ENCODE measurements around the gene FDXR. TPM values are rescaled to one million over a fixed set of nuclear protein-coding genes. Genes with fewer than 3 reads are reported as not detected.

The FDXR gene
- total and polyA plus RNA-seq, 9 donors: 11.1 to 50.8 (median 40.1) TPM

DNA sequence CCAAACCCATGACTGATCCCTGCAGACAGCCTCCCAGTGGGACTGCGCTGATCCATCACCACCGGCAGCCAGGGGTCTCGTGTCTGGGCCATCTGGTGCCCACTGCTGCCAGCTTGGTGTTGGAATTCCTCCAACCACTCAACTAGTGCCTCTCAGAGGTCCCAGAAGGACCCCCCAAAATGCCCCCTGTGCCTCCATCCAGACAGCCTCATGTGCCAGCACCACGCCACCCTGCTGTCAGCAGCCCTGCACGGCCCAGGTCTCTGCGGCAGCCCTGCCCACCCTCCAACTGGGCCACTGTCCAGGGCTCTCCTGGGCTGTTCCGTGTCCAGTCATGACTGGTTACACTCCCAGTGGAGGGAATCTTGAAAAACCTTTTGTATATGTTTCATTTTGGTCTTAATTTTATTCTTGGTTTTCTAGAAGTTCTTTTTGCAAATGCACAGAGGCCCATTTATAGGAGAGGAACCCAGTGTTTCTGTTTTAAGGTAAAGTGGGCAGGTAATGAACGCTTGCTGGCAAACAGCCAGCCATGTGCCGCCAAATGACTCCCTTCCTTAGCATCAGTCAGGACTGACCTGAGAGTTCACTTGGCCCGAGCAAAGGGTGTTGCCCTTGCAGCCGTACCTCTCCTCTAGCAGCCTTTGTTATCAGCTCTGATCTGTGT is 47.7 kb downstream of the FDXR start:
- Histone ChIP-seq H3K9me3 (no peaks in the 10 kb centered on the region), H3K27ac (no peak overlapping the region), H3K4me3 (no peak overlapping the region), H3K4me1 (ENCODE audit: insufficient read depth) (no peaks in the 10 kb centered on the region), H3K36me3 (no peaks in the 10 kb centered on the region), H3K27me3 (no peaks in the 10 kb centered on the region)
- TF ChIP-seq POLR2A (IDR thresholded peaks at IDR 0.05) (no peak), EP300 (IDR thresholded peaks at IDR 0.05) (no peak)
- TF ChIP-seq, protein P1, sequence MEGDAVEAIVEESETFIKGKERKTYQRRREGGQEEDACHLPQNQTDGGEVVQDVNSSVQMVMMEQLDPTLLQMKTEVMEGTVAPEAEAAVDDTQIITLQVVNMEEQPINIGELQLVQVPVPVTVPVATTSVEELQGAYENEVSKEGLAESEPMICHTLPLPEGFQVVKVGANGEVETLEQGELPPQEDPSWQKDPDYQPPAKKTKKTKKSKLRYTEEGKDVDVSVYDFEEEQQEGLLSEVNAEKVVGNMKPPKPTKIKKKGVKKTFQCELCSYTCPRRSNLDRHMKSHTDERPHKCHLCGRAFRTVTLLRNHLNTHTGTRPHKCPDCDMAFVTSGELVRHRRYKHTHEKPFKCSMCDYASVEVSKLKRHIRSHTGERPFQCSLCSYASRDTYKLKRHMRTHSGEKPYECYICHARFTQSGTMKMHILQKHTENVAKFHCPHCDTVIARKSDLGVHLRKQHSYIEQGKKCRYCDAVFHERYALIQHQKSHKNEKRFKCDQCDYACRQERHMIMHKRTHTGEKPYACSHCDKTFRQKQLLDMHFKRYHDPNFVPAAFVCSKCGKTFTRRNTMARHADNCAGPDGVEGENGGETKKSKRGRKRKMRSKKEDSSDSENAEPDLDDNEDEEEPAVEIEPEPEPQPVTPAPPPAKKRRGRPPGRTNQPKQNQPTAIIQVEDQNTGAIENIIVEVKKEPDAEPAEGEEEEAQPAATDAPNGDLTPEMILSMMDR (IDR thresholded peaks at IDR 0.05): no peak
- intact Hi-C loops (cut with DNase I): no loop called here
- DNase-seq: no peak
- 77 to 82% (median 79%) methylated on average over 10 to 11 of the region's 11 CpGs for WGBS, 3 donors

DNA sequence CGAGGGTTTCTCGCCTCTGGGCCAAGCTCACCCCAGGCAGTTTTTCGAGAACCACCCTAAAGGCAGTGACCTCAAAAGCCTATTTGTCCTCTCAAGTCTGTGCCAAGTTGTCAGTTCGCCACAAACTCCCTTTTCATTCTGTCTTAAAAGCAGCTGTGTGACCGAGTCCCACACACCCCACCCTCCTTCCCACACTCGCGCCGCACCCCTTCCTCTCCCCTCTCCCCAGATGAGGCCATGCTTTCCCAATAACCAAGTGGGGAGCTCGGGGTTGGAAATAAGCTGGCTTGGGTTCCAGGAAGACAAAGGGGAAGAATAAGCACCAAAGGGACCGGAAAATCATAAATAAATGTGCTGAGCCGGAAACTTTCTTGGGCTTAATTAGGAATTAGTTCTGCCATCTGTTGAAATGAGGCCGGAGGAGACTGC is 49.8 kb downstream of the FDXR start:
- Histone ChIP-seq H3K27me3 (no peaks in the 10 kb centered on the region), H3K4me3 (no peak overlapping the region), H3K4me1 (ENCODE audit: insufficient read depth) (no peaks in the 10 kb centered on the region), H3K36me3 (no peaks in the 10 kb centered on the region), H3K9me3 (no peaks in the 10 kb centered on the region), H3K27ac (no peak overlapping the region)
- no peak for DNase-seq
- WGBS, 3 donors: 63 to 88% (median 73%) methylated on average over 12 of the region's 12 CpGs
- TF ChIP-seq POLR2A (IDR thresholded peaks at IDR 0.05) (no peak), EP300 (IDR thresholded peaks at IDR 0.05) (no peak)
- TF ChIP-seq, protein P1 (IDR thresholded peaks at IDR 0.05): no peak
- intact Hi-C loops (cut with DNase I): no loop called here

DNA sequence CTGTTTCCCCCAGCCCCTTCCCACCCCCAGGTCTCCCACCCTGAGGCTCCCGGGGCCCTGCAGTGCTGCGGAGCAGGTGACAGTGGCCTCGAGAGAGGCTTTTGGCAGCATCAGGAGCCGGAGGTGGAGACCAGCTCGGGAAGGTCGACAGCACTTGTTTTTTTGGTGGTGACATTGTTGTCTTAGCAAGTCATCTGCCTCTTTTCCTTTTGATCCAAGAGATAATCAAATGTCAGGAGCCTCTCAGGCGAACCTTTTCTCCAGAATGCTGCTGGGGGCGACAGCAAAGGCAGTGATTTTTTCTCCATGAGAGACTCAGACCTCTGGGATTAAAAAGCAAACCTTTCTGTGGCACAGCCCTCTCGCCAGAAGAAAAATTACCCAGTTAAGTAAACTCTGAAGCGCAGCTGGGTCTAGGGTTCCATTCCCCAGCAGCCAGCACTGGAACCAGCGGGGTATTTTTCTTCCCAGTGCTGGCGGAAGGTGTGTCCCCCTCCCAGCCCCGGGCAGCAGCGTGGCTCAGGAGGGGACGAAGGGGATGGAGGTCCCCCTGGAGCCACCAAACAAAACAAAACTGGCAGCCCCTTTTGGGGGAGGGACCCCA is 50.4 kb downstream of the FDXR start:
- no peaks in the 10 kb centered on the region for H3K9me3 ChIP-seq

DNA sequence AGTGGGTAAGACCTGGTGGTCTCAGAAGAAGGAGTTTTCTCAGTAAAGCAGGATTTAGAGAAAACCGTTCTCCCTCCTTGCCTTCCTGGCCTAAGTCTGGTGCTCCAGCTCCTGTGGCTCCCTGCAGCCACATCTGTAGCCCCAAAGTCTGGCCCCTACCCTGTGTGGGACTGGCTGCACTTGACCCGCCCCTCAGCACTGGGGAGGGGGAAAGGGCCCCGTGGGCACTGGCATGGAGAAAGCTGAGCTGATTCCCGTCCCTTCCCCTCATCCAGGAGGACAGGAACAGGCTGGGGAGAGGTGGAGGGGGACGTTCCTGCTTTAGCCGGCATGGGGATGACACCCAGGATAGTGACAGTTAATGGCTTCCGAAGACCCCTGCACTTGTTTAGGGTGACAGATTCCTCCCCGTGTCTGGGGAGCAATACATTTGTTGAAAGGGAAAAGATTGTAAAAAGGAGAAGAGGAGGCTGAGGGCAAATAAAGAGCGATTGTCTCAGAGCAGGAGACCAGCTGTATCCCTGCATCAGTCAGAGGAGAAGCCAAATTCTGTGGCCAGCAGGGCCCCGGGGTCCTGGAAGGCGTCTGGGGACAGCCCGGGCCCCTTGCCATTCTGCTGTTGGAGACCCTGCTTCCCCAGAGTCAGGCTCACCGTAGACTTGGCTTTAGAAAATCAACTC is 51.0 kb downstream of the FDXR start:
- no peaks in the 10 kb centered on the region for H3K36me3 ChIP-seq
- no peak for DNase-seq
- H3K9me3 ChIP-seq: no peaks in the 10 kb centered on the region
- no peaks in the 10 kb centered on the region for H3K27me3 ChIP-seq
- intact Hi-C loops (cut with DNase I): no loop called here
- 68 to 77% (median 74%) methylated on average over 13 of the region's 13 CpGs for WGBS, 3 donors
- H3K27ac ChIP-seq: no peak overlapping the region
- no peaks in the 10 kb centered on the region for H3K4me1 ChIP-seq (ENCODE audit: insufficient read depth)
- TF ChIP-seq, protein P1 (IDR thresholded peaks at IDR 0.05): no peak
- H3K4me3 ChIP-seq: no peak overlapping the region

More for the DNA sequence above, 50.4 kb downstream of the FDXR start:
- WGBS, 3 donors: 79 to 80% (median 79%) methylated on average over 15 of the region's 15 CpGs
- no peak overlapping the region for H3K27ac ChIP-seq
- no peak overlapping the region for H3K4me3 ChIP-seq
- DNase-seq: no peak
- intact Hi-C loops (cut with DNase I): no loop called here
- no peaks in the 10 kb centered on the region for H3K4me1 ChIP-seq (ENCODE audit: insufficient read depth)
- TF ChIP-seq EP300 (IDR thresholded peaks at IDR 0.05) (no peak), POLR2A (IDR thresholded peaks at IDR 0.05) (no peak)
- TF ChIP-seq, protein P1 (IDR thresholded peaks at IDR 0.05): no peak
- H3K36me3 ChIP-seq: no peaks in the 10 kb centered on the region
- no peaks in the 10 kb centered on the region for H3K27me3 ChIP-seq
